ENCODE results near the gene SLC26A11.

GRCh38 chr17:80274331-80274730, 54.1 kb downstream of the SLC26A11 start:
- TF ChIP-seq CTCF (IDR thresholded peaks at IDR 0.05; ENCODE audit: insufficient read depth, low read depth, low read length) (no peak), EZH2 (IDR thresholded peaks at IDR 0.05; ENCODE audit: insufficient read depth, low read length) (no peak)
